Caco-2 (cell line): ENCODE results near the gene AKT3. TPM values are rescaled to one million over a fixed set of nuclear protein-coding genes. Genes with fewer than 3 reads are reported as not detected.

ENCODE experiments used
- BruUV-seq: library from RNA; stranded (reverse); fragments of 400-500 nt; replicated peaks from 2 replicates; lab custom pipeline; 2021; lab: Mats Ljungman, UMichigan
- CTCF ChIA-PET: fragments of 300-600 bp; sonication (Branson Sonifier 250); formaldehyde crosslinking; loops from one replicate; lab custom pipeline; 2022; ENCODE audit warnings: antibody characterized with exemption; lab: Charles Lee
- POLR2A ChIA-PET: fragments of 300-600 bp; sonication (Branson Sonifier 250); formaldehyde crosslinking; loops from one replicate; lab custom pipeline; 2022; ENCODE audit warnings: antibody characterized with exemption; lab: Charles Lee
- DNase-seq, 2 experiments: peaks; one replicate each; pipeline versions ENCODE4 v3.0.0 to v3.0.0-alpha.2; 2020 to 2022
- H3K27me3 ChIP-seq: replicated peaks from 2 replicates; pipeline ENCODE4 v1.6.0; 2011; ENCODE audit warnings: low read length; ENCODE audit not compliant: control insufficient read depth, insufficient read depth
- H3K36me3 ChIP-seq: 2 replicates; pipeline ENCODE4 v1.5.1; 2011; ENCODE audit warnings: low read length; ENCODE audit not compliant: control insufficient read depth, insufficient read depth
- H3K4me1 ChIP-seq: fragments of 250-450 bp; sonication (Bioruptor Pico); 2 replicates; pipeline ENCODE4 v1.5.1; 2020; ENCODE audit warnings: mild to moderate bottlenecking
- H3K4me3 ChIP-seq: 2 replicates; pipeline ENCODE4 v1.5.1; 2011; ENCODE audit warnings: low read depth, mild to moderate bottlenecking, control low read depth, low read length
- H3K9me3 ChIP-seq: fragments of 250-450 bp; sonication (Bioruptor Pico); 2 replicates; pipeline ENCODE4 v1.5.1; 2020; ENCODE audit warnings: mild to moderate bottlenecking, moderate library complexity
- H3K27ac Mint-ChIP-seq: one replicate; pipeline ENCODE4 v1.8.0; 2022; ENCODE audit warnings: mixed read lengths; ENCODE audit not compliant: unreplicated experiment
- H3K27me3 Mint-ChIP-seq: one replicate; pipeline ENCODE4 v1.8.0; 2022; ENCODE audit warnings: mixed read lengths; ENCODE audit not compliant: insufficient read depth, unreplicated experiment
- H3K36me3 Mint-ChIP-seq: one replicate; pipeline ENCODE4 v1.8.0; 2022; ENCODE audit warnings: mild to moderate bottlenecking, mixed read lengths; ENCODE audit not compliant: insufficient read depth, unreplicated experiment
- H3K4me1 Mint-ChIP-seq: one replicate; pipeline ENCODE4 v1.8.0; 2022; ENCODE audit warnings: low read depth, mixed read lengths; ENCODE audit not compliant: unreplicated experiment
- H3K4me3 Mint-ChIP-seq: one replicate; pipeline ENCODE4 v1.8.0; 2022; ENCODE audit warnings: mild to moderate bottlenecking, moderate library complexity, mixed read lengths; ENCODE audit not compliant: unreplicated experiment
- H3K9me3 Mint-ChIP-seq: one replicate; pipeline ENCODE4 v1.8.0; 2022; ENCODE audit warnings: mixed read lengths; ENCODE audit not compliant: unreplicated experiment
- CTCF ChIP-seq, 2 experiments: fragments of 200-600 bp in 1 of 2; IDR thresholded peaks; 1 replicate in 1 of 2; 2 replicates in 1 of 2; pipeline versions ENCODE4 v1.5.1 to v1.8.0; 2011 to 2022; ENCODE audit warnings: antibody characterized with exemption in 1 of 2, control low read depth in 1 of 2, inconsistent platforms in 1 of 2, low read depth in 1 of 2, low read length in 1 of 2, mild to moderate bottlenecking in 1 of 2, moderate library complexity in 1 of 2; ENCODE audit not compliant: insufficient read depth in 1 of 2, severe bottlenecking in 1 of 2, unreplicated experiment in 1 of 2
- intact Hi-C: fragments of 100-400 bp; cut with micrococcal nuclease; formaldehyde crosslinking; loops from one replicate; pipeline ENCODE4 v1.10.0; 2022; ENCODE audit not compliant: unreplicated experiment
- total RNA-seq: library from RNA; stranded (reverse); gene quantifications from 2 replicates; pipeline ENCODE4 v1.2.3, GENCODE V29; 2022

The AKT3 gene
- total RNA-seq, 1 experiment from 2014 or later, result 3.7 TPM

- Histone ChIP-seq H3K4me3 (no peak overlapping the region), H3K36me3 (no peaks in the 10 kb centered on the region), H3K4me1 (no peaks in the 10 kb centered on the region), H3K9me3 (no peaks in the 10 kb centered on the region), H3K27me3 (no peaks in the 10 kb centered on the region)
- TF ChIP-seq CTCF (IDR thresholded peaks at IDR 0.05; ENCODE audit: insufficient read depth in 1 of 2, low read depth in 1 of 2, low read length in 1 of 2, severe bottlenecking in 1 of 2, unreplicated experiment in 1 of 2), result no peak
- H3K36me3 Mint-ChIP-seq, result no peaks in the 10 kb centered on the region
- no peak overlapping the region for H3K4me3 Mint-ChIP-seq
- H3K27ac Mint-ChIP-seq, result no peak overlapping the region
- peaks cover 5% of the 10 kb centered on the region for H3K27me3 Mint-ChIP-seq
- H3K4me1 Mint-ChIP-seq, result no peaks in the 10 kb centered on the region
- H3K9me3 Mint-ChIP-seq, result no peaks in the 10 kb centered on the region
- BruUV-seq, result no TSS peak
- intact Hi-C loops, result no loop called here
- ChIA-PET POLR2A (no interaction called here), CTCF (no interaction called here)
- no peak for DNase-seq
These were observed 91.4 kb downstream of the AKT3 start for GRCh38 chr1:243758647-243759046.

- POLR2A ChIA-PET, result no interaction called here
These were observed 93.5 kb downstream of the AKT3 start for GRCh38 chr1:243756529-243756928.

GRCh38 chr1:243754348-243754747 lies 95.7 kb downstream of the AKT3 start:
- Mint-ChIP-seq H3K4me3 (no peak overlapping the region), H3K27me3 (peaks cover 8% of the 10 kb centered on the region), H3K27ac (no peak overlapping the region), H3K4me1 (no peaks in the 10 kb centered on the region), H3K9me3 (no peaks in the 10 kb centered on the region), H3K36me3 (no peaks in the 10 kb centered on the region)
- H3K27me3 ChIP-seq, result peaks cover 2% of the 10 kb centered on the region; the same call in 1 of the 2 replicates
- intact Hi-C loops, result no loop called here
- no peak for TF ChIP-seq CTCF (IDR thresholded peaks at IDR 0.05; ENCODE audit: insufficient read depth in 1 of 2, low read depth in 1 of 2, low read length in 1 of 2, severe bottlenecking in 1 of 2, unreplicated experiment in 1 of 2)
- no peak for DNase-seq
- no peaks in the 10 kb centered on the region for H3K9me3 ChIP-seq
- BruUV-seq, result no TSS peak
- no peak overlapping the region for H3K4me3 ChIP-seq
- H3K4me1 ChIP-seq, result no peaks in the 10 kb centered on the region
- CTCF ChIA-PET, result interaction anchor here (0.7 kb wide), 1 partner anchor 41 kb away, joined by 3 read pairs; no protein-coding TSS in a partner anchor
- POLR2A ChIA-PET, result no interaction called here
- no peaks in the 10 kb centered on the region for H3K36me3 ChIP-seq

More at GRCh38 chr1:243756529-243756928, 93.5 kb downstream of the AKT3 start:
- BruUV-seq, result no TSS peak
- H3K27me3 Mint-ChIP-seq, result peaks cover 6% of the 10 kb centered on the region
- no peaks in the 10 kb centered on the region for H3K9me3 ChIP-seq
- CTCF ChIA-PET, result no interaction called here
- H3K36me3 Mint-ChIP-seq, result no peaks in the 10 kb centered on the region
- no peak overlapping the region for H3K4me3 ChIP-seq
- no peaks in the 10 kb centered on the region for H3K9me3 Mint-ChIP-seq
- no peaks in the 10 kb centered on the region for H3K4me1 ChIP-seq
- H3K4me3 Mint-ChIP-seq, result no peak overlapping the region
- H3K27ac Mint-ChIP-seq, result no peak overlapping the region
- no peak for TF ChIP-seq CTCF (IDR thresholded peaks at IDR 0.05; ENCODE audit: insufficient read depth in 1 of 2, low read depth in 1 of 2, low read length in 1 of 2, severe bottlenecking in 1 of 2, unreplicated experiment in 1 of 2)
- H3K4me1 Mint-ChIP-seq, result no peaks in the 10 kb centered on the region
- no peak for DNase-seq
- intact Hi-C loops, result no loop called here
- H3K36me3 ChIP-seq, result no peaks in the 10 kb centered on the region
- H3K27me3 ChIP-seq, result peaks cover 2% of the 10 kb centered on the region; the same call in 1 of the 2 replicates
